Dermis blood vessel endothelial cell (primary cell): ENCODE data around the gene PPP1R8. TPM values are rescaled to one million over a fixed set of nuclear protein-coding genes. Genes with fewer than 3 reads are reported as not detected.
A peak's percentile ranks its signal among the peaks of the same experiment; 100 is the strongest.
"Not testable (repeated sequence)": the region's sequence is repeated elsewhere in the genome, so short reads cannot be mapped to it uniquely, and the experiment has no call there.

Source experiments
- DNase-seq: peaks from one replicate; pipeline ENCODE4 v3.0.0; 2010
- total RNA-seq: library from RNA; depleted of rRNA; stranded (reverse); fragments of >200 nt; gene quantifications from 2 replicates; pipeline ENCODE4 v1.2.3, GENCODE V29; 2014

Gene PPP1R8
- 51.2 and 65.1 TPM in 2 replicates for total RNA-seq

DNA sequence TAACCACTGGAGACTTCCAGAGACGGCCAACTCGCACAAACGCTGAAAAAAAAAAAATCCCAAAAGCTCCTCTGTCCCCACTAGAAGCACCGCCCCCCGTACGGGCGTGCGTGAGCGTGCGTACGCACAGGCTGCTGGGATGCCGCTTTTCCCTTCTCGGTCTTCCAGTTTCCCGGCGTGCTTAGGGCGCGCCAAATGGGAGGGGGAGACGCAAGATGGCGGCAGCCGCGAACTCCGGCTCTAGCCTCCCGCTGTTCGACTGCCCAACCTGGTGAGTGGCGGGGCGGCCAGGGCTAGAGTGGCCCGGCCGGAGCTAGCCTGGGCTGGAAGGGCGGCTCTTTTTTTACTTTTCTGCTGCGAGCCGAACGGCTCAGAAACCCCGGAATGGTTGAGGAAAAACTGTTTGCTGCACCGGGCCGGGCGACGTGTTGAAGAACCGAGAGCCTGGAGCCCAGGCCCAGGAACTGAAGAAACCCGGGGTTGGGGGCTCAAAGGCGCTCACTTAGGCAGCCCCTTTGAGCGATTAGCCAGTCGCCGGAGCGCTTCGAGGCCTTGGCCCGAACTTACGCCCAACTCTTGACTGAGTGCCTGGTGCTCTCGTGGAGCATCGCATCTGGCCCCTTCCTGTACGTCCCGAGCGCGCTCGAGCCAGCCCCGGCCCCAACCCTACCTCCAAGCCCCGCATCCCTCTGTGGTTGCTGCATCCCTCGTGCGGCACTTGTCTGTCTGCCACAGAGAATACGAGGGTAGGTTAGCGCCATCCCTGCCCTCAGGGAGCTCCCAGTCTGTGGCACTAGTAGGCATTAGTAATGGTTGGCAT, at the start of gene PPP1R8:
TSS of gene PPP1R8 (plus strand) at position 162 of the 820 bp plus-strand sequence. CDS start at position 216, 54 bp downstream.
- peak; percentile 97 for DNase-seq

DNA sequence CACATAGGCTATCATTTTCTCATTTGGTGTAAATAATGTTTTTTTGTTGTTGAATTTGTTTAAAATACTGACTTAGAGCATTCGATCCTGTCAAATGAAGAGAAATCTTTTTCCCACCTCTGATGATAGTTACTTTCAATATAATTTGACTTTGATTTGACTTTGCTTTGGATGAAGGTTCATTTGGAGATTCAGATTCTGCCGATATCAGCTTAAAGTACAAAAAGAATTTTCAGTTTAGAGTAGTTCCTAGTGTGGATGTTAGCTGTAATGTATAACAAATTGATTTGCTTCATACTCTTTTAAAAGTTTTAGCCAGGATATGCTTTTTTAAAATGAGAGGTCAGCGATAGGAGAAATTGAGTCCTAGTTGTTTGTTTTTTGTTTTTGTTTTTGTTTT, 47.6 kb upstream of the PPP1R8 start:
- DNase-seq = no peak

DNA sequence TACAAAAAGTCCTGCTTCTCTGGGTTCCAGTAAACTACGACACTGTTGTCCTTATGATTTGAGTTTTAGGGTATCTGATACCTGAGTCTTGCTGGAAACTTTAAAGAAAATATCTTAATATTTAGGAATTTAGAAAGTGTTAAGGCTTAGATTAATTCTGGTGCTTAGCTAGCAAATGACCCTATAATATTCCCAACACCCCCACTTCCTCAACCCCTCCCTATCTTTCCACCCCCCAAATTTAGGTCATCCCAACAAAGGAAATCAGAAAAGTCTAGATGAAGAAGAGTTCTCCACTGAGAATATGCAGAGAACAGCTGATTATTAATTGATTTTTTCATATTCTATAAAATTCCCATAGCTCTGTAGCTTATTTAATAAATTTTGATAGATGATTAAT, 45.9 kb upstream of the PPP1R8 start:
- DNase-seq = no peak

DNA sequence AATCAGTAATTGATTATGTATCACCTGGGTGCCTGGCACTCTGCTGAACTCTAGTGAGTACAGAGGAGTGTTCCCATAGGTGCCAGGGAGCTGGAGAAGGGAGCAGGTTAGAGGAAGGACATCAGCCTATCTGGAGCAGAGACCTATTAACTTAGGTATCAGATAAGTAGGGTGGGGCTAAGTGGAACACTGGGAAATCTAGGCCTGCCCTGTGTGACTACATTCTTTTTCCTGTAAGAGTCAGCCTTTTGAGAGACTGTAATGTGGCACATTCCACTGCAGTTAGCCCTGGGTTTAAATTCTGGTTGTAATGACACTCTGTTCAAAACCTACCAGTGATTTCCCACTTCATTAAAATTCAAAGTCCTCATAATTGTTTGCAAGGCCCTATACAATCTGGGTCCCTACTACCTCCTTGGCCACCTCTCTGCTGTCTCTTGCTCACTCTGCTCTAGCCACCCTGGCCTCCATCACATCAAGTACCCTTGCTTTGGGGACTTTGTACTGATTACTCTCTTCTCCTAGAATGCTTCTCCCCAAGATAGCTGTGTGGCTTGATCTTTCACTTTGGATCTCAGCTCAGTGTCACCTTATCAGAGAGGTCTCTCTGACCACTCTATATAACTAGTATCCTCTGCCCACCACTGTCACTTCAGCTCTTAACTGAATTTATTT, 44.7 kb upstream of the PPP1R8 start:
- DNase-seq = peak; percentile 46

DNA sequence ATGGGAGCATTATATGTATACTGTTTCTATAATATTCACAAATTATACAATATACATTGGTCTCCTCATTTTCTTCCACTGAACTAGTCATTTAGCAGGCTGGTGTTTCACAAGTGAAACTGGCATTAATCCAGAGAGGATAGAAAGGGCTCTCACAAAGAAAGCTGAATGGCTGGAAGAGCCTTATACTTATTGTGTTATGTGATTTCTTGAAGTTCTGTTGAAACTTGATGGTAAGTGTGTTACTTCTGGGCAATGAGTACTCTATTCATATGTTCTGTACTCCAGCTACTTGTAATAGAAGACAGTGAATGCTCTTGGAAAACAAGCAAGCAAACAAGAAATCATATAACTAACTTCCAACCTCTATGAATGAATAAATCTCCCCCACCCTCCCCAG, 42.7 kb upstream of the PPP1R8 start:
- DNase-seq = peak; percentile 59

DNA sequence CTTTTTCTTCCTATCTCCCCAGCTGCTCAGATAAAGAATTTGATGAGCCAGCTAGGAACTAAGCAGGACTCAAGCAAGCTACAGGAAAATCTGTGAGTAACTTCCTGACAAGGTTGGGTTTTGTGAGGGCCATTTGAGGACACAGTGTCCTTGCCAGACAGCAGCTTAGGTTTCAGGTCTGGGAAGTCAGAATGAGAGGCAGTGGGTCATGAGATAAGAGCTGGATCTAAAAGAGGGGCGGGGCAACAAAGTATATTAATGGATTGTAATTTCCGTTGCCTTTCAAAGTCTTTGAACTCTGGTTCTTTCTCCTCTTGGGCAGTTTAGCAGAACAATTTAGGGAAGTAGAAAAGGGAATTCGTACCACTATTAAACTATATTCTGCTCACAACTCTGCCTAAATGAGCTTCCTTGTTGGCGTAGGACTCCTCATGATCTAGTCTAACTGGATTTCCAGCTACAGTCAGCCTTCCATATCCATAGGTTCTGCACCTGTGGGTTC, 41.0 kb upstream of the PPP1R8 start:
- DNase-seq = peak; percentile 98

DNA sequence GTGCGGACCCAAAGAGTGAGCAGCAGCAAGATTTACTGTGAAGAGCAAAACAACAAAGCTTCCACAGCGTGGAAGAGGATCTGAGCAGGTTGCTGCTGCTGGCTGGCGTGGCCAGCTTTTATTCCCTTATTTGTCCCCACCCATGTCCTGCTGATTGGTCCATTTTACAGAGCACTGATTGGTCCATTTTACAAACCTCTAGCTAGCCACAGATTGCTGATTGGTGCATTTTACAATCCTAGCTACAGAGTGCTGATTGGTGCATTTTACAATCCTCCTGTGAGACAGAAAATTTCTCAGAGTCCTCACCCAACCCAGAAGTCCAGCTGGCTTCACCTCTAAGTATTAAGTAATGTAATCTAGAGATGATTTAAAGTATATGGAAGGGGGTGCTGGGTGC, 40.3 kb upstream of the PPP1R8 start:
- not testable (repeated sequence) for DNase-seq

DNA sequence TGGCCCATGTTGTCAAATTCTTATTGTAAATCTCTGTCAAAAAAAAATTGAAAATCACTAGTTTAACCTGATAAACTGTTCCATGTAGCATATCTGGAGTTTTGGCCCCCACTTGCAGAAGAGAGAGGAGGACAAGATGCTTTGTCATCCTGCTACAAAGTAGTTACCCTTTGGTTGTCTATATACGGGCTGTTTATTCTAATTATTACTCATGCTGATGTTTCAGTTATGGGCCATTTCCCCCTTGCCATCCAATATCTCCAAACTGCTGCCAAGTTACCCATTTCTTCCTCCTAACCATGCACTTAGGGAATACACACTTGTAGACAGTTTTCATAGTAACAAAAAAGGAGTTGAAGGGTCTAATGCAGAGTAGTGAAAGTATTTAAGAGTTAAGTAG, 35.0 kb upstream of the PPP1R8 start:
- no peak for DNase-seq

DNA sequence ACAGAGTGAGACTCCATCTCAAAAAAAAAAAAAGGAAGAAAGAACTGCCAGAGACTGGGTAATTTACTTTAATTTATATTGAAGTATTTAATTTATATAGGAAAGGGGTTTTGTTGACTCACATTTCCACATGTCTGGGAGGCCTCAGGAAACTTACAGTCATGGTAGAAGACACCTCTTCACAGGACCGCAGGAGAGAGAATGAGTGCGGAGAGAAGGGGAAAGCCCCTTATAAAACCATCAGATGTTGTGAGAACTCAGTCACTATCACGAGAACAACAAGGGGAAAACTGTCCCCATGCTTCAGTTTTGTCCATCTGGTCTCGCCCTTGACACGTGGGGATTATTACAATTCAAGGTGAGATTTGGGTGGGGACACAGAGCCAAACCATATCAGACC, 25.8 kb upstream of the PPP1R8 start:
- no peak for DNase-seq

DNA sequence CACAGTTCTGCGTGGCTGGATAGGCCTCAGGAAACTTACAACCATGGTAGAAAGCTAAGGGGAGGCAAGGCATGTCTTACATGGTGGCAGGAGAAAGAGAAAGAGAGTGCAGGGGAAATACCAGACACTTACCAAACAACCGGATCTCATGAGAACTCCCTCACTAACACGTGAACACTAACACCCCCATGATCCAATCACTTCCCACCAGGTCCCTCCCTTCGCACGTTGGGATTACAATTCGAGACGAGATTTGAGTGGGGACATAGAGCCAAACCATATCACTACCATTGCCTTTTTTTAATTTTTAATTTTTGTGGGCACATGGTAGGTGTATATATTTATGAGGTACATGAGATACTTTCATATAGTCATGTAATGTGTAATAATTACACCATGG, 23.8 kb upstream of the PPP1R8 start:
- no peak for DNase-seq

DNA sequence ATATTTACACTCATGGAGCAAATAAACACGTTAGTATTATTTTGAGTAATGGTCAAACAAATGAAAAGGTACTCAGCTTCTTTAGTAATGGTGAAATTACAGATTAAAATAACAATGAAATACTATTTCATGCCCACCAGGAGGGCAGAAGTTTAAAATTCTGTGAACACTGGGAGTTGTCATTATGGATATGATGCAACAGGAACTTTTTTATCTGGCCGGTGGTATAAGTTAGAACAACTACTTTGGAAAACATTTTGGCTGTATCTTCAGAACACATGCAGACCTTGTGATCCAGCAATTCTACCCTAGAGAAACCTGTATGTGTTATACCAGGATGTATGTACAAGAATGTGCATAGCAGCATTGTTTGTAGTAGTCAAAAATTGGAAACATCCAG, 23.2 kb upstream of the PPP1R8 start:
- DNase-seq = no peak

DNA sequence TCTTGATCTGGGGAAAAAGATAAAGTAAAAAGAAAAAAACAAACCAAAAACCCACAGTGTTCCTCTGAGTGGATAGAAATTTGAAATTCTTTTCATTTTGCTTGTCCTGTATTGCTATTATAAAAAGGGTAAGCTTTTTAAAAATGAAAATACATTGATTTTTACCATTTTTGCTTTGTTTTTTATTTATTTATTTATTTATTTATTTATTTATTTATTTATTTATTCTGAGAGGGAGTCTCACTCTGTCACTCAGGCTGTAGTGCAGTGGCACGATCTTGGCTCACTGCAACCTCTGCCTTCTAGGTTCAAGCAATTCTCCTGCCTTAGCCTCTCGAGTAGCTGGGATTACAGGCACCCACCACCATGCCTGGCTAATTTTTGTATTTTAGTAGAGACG, 22.5 kb upstream of the PPP1R8 start:
- DNase-seq = not testable (repeated sequence)

DNA sequence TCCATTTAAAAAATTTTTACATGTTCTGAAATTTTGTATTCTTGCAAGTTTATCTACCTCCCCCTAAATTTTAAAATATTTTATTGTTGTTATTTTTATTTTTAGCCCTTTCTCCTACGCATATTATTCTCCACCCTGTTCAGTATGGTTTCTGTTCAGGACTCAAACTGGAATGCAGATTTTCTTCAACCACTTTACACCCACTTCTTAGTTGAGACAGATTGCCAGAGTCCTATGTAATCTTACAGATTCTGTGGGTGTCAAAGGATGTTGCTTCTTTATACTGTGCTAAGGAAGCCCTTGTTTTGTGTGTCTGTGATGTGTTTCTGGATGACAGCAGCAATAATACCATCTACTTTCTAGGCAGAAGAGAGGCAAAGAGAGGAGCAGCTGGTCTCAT, 20.7 kb upstream of the PPP1R8 start:
- DNase-seq = no peak

DNA sequence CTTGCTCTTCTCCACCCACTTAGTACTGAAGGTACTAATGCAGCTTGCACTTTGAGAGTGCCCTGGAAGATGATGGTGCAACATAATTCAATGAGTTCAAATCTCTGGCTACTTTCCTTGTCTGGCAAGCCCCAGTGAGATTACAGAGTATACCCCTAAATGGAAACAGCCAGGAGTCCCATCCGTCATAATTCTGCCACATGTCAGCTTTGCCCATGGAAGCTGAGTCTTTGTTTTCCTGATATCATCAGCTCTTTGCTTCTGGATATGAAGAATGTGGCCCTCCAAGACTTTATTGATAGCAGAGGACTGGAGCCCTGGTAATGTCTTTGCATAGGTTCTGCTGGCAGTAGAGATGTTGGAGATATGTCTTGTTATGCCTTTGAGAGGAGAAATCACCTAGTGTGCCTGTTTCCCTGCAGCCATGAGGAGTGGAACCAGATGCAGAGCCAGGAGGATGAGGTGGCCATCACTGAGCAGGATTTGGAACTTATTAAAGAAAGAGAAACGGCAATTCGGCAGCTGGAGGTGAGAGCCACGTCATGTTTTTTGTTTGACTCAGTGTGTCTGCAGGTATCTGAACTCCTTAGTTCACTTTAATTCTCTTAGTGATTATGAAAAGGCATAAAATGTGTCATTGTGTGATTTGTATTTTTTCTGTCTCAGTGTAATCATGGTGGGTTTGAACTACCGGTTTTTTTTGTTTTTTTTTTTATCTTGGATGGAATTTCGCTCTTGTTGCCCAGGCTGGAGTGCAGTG, 18.7 kb upstream of the PPP1R8 start:
- no peak for DNase-seq

DNA sequence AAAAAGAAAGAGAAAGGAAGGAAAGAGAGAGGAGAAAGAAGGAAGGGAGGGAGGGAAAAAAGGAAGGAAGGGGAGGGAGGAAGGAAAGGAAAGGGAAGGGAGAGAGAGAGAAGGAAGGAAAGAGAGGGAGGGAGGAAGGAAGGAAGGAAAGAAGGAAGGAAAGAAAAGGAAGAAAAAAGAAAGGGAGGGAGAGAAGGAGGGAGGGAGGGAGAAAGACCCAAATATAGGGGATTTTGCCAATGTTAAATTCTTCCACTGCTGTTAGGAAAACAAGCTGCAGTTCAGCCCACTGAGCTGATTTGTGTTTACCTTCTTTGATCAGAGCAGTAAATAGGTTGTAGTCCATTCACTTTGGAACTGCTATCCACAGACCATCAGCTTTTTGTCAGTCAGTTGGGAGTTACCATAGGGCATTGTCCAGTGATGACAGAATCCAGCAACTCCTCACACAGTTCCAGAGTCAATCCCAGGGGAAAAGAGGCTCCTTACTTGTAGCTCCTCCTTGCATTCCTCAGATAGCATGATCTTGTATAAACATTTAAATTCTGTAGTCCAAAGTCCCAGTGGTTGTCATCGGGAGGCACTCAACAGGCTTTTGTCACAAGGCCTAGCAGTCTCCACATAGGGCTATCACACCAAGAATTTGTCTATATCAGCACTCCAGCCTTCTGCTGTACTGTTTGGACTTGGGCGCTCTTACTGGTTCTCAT, 13.5 kb upstream of the PPP1R8 start:
- no peak for DNase-seq

DNA sequence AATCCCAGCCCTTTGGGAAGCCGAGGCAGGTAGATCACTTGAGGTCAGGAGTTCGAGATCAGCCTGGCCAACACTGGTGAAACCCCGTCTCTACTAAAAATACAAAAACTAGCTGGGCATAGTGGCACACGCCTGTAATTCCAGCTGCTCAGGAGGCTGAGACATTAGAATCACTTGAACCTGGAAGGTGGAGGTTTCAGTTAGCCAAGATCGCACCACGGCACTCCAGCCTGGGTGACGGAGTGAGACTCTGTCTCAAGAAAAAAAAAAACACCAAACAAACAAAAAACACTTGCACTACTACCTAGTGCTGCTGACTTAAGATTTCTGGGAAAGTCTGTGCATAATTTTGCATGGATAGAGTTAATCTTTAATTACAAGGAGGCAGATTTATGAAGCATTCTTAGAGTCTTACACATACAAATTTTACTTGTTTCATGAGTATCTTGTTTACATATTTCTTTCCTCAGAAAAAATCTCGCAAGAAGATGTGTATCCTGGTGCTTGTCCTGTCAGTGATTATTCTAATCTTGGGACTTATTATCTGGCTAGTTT, 8.7 kb upstream of the PPP1R8 start:
- DNase-seq = no peak

DNA sequence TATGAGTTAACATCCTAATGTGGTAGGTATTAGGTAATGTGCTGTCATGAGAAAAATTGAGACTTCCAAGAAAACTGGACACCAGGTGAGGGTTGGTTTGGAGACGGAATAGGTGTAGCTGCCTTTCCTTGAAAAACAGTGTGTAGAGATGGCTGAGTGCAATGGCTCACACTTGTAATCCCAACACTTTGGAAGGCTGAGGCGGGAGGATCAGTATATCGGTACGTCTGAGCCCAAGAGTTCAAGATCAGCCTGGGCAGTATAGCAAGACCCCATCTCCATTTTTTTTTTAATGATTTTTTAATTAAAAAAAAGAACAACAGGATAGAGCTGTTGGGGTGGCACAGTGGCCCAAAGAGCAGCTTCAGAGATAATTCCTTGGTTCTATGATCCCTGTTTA, 6.8 kb upstream of the PPP1R8 start:
- DNase-seq = no peak

DNA sequence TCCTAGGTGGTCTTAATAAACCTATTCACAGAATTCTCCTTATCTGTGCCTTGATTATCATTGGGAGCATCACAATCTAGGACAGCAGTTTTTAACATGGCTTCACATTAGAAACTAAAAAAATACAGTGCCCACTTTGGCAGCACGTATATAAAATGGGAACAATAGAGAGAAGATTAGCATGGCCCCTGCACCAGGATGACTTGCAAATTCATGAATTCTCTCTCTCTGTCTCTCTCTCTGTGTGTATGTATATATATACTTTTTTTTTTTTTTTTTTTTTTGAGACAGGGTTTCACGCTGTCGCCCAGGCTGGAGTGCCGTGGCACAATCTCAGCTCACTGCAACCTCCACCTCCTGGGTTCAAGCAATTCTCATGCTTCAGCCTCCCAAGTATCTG, 6.2 kb upstream of the PPP1R8 start:
- no peak for DNase-seq

DNA sequence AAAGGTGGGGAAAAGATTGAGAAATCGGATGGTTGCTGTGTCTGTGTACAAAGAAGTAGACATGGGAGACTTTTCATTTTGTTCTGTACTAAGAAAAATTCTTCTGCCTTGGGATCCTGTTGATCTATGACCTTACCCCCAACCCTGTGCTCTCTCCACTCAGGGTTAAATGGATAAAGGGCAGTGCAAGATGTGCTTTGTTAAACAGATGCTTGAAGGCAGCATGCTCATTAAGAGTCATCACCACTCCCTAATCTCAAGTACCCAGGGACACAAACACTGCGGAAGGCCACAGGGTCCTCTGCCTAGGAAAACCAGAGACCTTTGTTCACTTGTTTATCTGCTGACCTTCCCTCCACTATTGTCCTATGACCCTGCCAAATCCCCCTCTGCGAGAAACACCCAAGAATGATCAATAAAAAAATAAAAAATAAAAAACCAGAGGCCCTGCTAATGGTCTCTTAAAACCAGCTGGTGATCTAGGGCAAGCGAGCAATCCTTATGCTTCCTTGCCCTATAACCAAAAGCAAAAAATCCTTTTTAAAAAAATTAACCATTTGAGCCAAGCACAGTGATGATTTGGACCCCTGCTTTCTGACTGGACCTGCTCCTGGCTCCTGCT, 1.1 kb upstream of the PPP1R8 start:
- DNase-seq = not testable (repeated sequence)

DNA sequence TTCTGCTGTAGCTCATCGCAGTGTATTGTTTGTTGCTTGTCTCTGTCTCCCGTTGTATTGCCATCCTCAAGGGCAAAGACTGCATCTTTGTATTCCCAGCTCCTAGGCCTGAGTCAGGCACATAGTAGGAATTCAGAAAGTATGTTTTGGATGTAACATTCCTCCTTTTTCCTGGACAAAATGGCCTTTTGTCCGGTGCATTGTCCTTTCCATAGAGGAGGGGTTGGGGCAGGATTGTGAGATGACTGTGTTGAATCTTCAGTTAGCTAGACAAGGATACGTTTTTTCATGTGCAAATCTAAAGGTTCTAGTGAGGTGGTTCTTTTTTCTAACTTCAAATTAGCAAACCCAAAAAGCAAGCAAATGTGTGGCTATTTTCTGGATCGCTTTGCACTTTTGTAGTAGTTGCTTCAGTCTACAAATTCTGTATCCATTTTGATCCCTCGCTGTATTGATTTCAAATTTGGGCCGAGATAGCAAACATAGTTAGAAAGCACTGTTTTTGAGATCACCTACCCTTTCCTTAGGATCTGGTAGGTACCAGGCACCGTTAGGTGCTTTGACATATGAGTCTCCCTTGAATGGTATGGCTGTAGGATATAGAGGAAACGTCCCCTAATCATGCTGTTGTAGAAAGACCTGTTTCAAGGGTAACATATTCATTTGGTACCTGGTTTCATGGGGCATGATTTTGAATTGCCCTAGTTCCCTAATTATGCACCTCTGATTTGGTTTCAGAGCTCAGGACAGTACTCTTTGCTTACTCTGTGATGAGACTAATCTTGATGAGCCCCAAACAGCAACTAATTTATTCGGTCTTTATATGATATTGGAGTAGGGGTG, 1.2 kb downstream of the PPP1R8 start:
- DNase-seq = peak; percentile 32

DNA sequence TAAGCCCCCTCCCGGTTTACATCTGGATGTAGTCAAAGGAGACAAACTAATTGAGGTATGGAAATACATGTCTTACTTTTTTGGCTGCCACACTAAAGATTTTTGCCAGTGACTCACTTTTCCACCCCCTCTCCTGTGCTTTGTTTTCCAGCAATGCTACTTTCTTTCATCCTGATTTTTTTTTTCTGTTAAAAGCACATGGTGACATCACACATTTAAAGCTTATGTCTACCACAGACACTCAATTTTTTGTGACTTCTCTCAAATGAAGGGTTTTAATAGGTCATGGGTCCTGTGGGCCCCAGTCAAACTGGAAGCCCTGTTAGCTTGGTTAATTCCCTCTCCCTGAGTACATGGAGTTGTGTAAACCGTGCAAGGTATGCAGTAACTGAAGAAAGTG, 2.2 kb downstream of the PPP1R8 start:
- peak; percentile 48 for DNase-seq
